Globus pallidus (tissue), 1 donor: ENCODE results near the gene LGALS3BP.

ENCODE experiments used
- DNase-seq: peaks from one replicate; pipeline ENCODE4 v3.0.0-alpha.2; 2015; ENCODE audit warnings: low spot score

Gene LGALS3BP

GRCh38 chr17:78937561-78937960, 42.2 kb downstream of the LGALS3BP start:
- DNase-seq = no peak

GRCh38 chr17:78935419-78936323, 44.1 kb downstream of the LGALS3BP start:
- no peak for DNase-seq

GRCh38 chr17:78934681-78935418, 44.9 kb downstream of the LGALS3BP start:
- no peak for DNase-seq

GRCh38 chr17:78933959-78934568, 45.7 kb downstream of the LGALS3BP start:
- peak; percentile 87 for DNase-seq

- no peak for DNase-seq
These were observed 46.4 kb downstream of the LGALS3BP start for GRCh38 chr17:78933025-78933958.

GRCh38 chr17:78929908-78930775, 49.6 kb downstream of the LGALS3BP start:
- no peak for DNase-seq

GRCh38 chr17:78925662-78926555, 53.8 kb downstream of the LGALS3BP start:
- DNase-seq = no peak

- DNase-seq = peak; percentile 88
These were observed 54.5 kb downstream of the LGALS3BP start, which contains the start of gene TIMP2 for GRCh38 chr17:78925234-78925633. Gene TIMP2 (minus strand): TSS chr17:78925387. CDS start chr17:78925088, 299 bp downstream.

- DNase-seq = no peak
These were observed 55.1 kb downstream of the LGALS3BP start for GRCh38 chr17:78924481-78925151.

GRCh38 chr17:78923660-78924453, 55.9 kb downstream of the LGALS3BP start:
- no peak for DNase-seq

- DNase-seq = no peak
These were observed 56.8 kb downstream of the LGALS3BP start for GRCh38 chr17:78922816-78923498.

- DNase-seq = peak; percentile 83
These were observed 58.2 kb downstream of the LGALS3BP start for GRCh38 chr17:78921437-78921971.
